Prostate gland (tissue), 2 donors: Measurements from ENCODE around the gene RHBDD1.

Experiments used
- CTCF ChIP-seq, 4 experiments: fragments of 200-600 bp in 2 of 4; fragments of 450-650 bp in 2 of 4; sonication (generic) in 2 of 4; IDR thresholded peaks; 1 replicate in 3 of 4; 2 replicates in 1 of 4; pipeline ENCODE4 v1.5.1; 2016 to 2019; ENCODE audit warnings: antibody characterized with exemption in 4 of 4, mild to moderate bottlenecking in 2 of 4, moderate library complexity in 2 of 4
- POLR2A ChIP-seq: fragments of 450-650 bp; IDR thresholded peaks from one replicate; pipeline ENCODE4 v1.6.1; 2016; ENCODE audit warnings: antibody characterized with exemption, mild to moderate bottlenecking
- POLR2AphosphoS5 ChIP-seq: sonication (generic); formaldehyde crosslinking; IDR thresholded peaks from one replicate; pipeline ENCODE4 v1.6.1; 2017; ENCODE audit warnings: antibody characterized with exemption

GRCh38 chr2:226932443-226932842 lies 96.6 kb downstream of the RHBDD1 start:
- no peak for TF ChIP-seq CTCF (IDR thresholded peaks at IDR 0.05)
- no peak for TF ChIP-seq POLR2A
- no peak for TF ChIP-seq POLR2AphosphoS5
